Omental fat pad (tissue), 4 donors: ENCODE measurements around the gene FBP1. TPM values are rescaled to one million over a fixed set of nuclear protein-coding genes. Genes with fewer than 3 reads are reported as not detected.
A peak's percentile ranks its signal among the peaks of the same experiment; 100 is the strongest.

Experiments
- ATAC-seq: fragments of 150-250 bp; one replicate; pipeline ENCODE4 v1.9.1; 2016; ENCODE audit warnings: mild to moderate bottlenecking, moderate library complexity; ENCODE audit not compliant: low FRiP score
- DNase-seq: peaks from one replicate; pipeline ENCODE4 v3.0.0-alpha.2; 2019; ENCODE audit warnings: low spot score
- CTCF ChIP-seq, 3 donors: fragments of 450-650 bp; IDR thresholded peaks; one replicate each; pipeline ENCODE4 v1.5.1; 2016 to 2017; ENCODE audit warnings: antibody characterized with exemption in 3 of 3, mild to moderate bottlenecking in 3 of 3, moderate library complexity in 2 of 3
- total RNA-seq, 4 donors: library from RNA; depleted of rRNA; stranded (reverse); fragments of >200 nt; gene quantifications; one replicate each; pipeline ENCODE4 v1.1.0, GENCODE V29; 2016

FBP1 gene
- total RNA-seq = 10 to 100 TPM in 2 of 4 donors, 1 to 10 TPM in 2; 6.9 to 98.5 (median 10.3) TPM

DNA sequence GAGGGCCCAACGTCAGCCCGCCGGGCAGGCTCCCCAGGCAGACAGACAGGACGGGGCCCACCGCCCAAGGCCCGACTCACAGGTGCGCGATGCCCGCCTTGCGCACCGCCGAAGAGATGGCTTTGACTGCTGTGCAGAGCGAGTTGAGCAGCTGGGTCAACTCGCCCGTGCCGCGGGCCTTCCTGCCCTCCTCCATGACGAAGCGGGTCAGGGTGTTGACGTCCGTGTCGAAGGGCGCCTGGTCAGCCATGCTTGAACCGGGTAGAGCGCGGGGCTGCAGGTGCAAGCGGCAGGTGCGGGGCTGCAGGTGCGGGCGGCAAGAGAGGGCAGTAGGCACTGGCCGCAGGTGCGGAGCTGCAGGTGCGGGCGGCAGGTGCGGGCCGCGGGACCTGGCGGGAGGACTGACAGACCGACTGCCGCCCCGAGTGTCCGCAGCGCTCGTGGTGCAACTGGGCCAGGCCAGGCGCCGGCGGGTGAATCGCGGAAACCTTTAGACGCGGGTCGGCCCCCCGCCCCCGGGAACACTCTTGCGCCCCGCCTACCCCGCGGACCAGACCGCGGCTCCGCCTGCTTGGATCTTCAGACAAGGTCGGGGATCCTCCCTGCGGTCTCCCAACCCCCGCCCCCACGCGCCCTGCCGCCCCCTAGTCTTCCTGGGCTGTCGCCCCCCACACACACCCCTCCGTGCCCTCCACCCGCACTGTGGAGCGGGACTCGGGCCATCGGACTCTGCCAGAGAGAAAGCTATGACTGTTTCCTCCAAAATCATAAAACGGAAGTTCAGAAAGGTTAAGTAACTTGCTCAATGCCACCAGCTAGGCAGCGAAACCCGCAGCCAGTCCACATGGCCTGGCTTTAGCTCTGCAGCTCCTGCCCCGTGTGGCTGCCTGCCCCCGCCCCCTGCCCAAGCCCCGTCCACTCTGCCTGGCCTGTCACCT is at the start of gene FBP1:
Gene FBP1 (minus strand): TSS at position 458 of the 938 bp plus-strand sequence. CDS start 208 bp downstream, at position 250.
- peak; percentile 29 for DNase-seq
- peak; percentile 70 for ATAC-seq

DNA sequence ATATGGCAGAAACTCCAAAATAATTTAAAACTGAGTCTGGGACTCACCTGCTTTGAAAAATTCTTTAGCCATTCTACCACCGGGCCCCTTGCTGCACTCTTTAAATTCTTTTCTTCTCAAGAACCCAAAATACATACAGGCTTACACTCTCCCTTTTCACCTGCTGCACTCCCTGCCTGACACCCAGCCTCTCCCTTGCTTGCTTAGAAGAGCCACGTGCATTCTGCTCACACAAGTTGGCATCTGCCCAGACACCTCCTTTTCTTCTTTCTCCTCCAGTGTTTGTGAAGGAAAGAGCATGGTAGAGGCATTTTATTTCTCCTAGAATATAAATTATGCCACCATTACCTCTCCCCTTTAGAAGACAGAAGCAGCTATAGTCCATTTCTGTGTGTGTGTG is 48.1 kb upstream of the FBP1 start:
- DNase-seq (no peak), ATAC-seq (no peak)
- no peak for TF ChIP-seq CTCF (IDR thresholded peaks at IDR 0.05)

More for the DNA sequence above, at the start of gene FBP1:
- no peak for TF ChIP-seq CTCF (IDR thresholded peaks at IDR 0.05)

GRCh38 chr9:94685359-94685758 is 46.0 kb upstream of the FBP1 start:
- no peak for DNase-seq
- no peak for ATAC-seq
- TF ChIP-seq CTCF (IDR thresholded peaks at IDR 0.05) = no peak

DNA sequence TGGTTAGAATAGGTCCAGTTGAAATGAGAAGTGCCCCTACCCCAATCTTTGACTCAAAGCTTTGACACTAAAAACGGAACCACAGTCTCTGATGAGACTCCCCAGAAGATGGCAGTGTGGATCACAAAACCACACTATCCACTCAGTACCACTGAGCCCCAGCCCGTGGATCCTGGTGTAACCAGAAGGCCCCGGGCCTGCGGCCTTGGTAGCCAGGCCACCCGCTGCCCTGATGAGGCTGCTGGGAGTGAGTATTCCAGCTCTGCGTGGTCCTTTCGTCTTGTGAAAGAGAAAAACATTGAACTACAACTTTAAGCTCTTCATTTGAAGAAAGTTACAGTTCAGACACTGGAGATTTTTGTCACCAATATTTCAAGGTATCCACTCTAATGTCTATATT is 42.2 kb upstream of the FBP1 start:
- TF ChIP-seq CTCF (IDR thresholded peaks at IDR 0.05) = no peak
- ATAC-seq (peak; percentile 84), DNase-seq (peak; percentile 39)

GRCh38 chr9:94680621-94681020 is 41.3 kb upstream of the FBP1 start:
- TF ChIP-seq CTCF (IDR thresholded peaks at IDR 0.05) = no peak
- DNase-seq (no peak), ATAC-seq (no peak)

DNA sequence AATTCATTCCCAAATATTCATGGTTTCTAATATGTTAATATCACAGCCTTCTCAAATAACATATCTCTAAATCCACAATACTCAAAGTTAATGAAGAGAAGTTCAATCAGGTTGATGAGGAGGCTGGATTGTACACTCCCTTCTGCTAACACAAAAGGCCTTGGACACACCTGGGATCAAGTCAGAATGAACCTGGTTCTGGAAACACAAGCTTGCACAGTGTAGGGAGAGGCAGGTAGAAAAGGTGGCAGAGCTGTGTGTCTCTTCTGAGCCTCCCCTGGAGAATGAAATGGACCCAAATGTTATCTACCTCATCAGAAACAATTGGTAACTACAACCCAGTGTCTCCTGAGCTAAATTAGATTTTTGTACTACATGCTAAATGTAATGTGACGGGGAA is 40.7 kb upstream of the FBP1 start:
- no peak for TF ChIP-seq CTCF (IDR thresholded peaks at IDR 0.05)
- ATAC-seq (no peak), DNase-seq (no peak)

- ATAC-seq (no peak), DNase-seq (no peak)
- TF ChIP-seq CTCF (IDR thresholded peaks at IDR 0.05) = no peak
These were observed 40.3 kb upstream of the FBP1 start for GRCh38 chr9:94679587-94679986.
